LNCAP (cell line): ENCODE results near the gene TMC3.

ENCODE experiments used
- TF ChIP-seq, protein P1 (sequence below): fragments of 450-650 bp; IDR thresholded peaks from 2 replicates; pipeline ENCODE4 v1.5.1; 2017; ENCODE audit warnings: mild to moderate bottlenecking

TMC3 gene

GRCh38 chr15:81299156-81299555 lies 74.9 kb downstream of the TMC3 start:
- TF ChIP-seq, protein P1, sequence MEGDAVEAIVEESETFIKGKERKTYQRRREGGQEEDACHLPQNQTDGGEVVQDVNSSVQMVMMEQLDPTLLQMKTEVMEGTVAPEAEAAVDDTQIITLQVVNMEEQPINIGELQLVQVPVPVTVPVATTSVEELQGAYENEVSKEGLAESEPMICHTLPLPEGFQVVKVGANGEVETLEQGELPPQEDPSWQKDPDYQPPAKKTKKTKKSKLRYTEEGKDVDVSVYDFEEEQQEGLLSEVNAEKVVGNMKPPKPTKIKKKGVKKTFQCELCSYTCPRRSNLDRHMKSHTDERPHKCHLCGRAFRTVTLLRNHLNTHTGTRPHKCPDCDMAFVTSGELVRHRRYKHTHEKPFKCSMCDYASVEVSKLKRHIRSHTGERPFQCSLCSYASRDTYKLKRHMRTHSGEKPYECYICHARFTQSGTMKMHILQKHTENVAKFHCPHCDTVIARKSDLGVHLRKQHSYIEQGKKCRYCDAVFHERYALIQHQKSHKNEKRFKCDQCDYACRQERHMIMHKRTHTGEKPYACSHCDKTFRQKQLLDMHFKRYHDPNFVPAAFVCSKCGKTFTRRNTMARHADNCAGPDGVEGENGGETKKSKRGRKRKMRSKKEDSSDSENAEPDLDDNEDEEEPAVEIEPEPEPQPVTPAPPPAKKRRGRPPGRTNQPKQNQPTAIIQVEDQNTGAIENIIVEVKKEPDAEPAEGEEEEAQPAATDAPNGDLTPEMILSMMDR: no peak

- TF ChIP-seq, protein P1: no peak
Measured at GRCh38 chr15:81298611-81299010, 75.4 kb downstream of the TMC3 start.

DNA sequence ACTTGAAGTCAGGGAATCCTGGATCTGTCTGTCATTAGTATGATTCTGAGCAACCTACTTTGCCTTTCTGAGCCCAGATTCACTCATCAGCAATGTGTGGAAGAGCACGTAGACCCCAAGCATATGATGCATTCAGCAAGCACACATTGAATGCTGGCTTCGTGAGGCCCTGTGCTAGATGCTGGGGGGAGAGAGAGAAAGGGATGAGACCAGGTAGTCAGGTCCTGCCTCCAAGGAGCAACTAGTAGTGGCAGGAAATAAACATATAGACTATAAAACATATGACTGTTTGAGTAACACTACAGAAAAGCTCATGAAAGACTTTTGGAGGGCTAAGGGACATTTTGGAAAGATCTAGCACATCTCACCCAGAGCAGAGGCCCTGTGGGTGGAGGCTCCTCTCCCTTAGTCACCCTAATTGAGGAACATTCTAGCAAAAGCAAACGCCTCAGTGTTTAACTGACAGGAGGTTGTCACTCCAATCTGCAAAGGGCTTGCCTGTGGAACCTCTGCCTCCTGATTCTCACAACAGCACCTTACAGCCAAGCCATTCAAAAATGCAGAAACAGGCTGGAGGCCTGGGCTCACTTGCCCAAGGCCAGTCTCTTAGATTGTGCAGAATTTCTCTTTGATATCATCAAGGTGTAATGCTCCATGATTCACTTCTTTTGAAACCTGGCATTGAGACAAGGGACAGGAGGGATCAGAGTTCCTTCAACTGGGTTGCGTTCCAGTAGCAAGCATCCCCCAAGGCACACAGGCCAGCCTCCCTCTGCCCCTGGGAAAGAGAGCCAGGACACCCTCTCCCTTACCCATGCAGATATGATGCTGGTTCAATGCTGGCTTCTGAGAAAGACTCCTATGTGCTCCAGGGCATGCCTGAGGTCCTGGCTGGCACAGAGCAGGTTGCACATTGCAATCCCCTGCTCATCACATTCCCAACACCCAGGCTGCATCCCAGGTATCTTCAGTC lies 76.1 kb downstream of the TMC3 start:
- TF ChIP-seq, protein P1: no peak

- TF ChIP-seq, protein P1: no peak
Measured at GRCh38 chr15:81297147-81297572, 76.9 kb downstream of the TMC3 start.

DNA sequence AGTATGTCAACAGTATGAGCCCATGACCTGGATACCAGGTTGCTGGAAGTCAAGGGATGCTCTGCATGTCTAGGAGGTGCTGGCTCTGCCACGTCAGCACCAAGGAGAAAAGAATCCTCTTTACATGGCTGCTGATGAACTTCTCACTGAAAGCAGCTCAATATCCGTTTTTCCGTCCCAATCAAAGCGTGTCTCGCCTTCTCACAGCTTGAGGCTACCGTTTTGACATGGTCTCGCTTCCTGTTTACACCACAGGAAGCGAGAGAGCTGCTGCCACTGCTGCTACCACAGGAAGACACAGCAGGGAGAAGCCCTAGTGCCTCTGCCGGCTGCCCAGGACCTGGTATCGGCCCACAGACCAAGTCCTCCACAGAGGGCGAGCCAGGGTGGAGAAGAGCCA lies 77.3 kb downstream of the TMC3 start:
- TF ChIP-seq, protein P1: no peak

DNA sequence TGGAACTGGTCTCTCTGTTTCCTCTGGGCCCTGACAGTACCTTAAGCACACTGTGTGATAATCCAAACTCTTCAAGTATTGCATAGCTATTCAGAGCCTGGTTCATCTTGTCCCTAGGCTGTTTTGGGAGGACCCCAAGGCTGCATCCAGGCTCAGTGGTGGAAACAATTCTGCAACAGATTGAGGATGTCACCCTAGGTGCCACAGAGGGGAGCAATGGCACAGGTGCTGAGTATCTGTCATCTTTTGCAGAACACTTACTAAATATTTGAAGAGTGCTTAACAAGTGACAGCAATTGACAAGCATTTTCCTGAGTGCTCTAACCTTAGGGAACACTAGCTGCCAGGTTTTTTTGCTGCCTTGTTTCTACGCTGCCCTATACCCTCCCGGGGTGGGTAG lies 77.8 kb downstream of the TMC3 start:
- TF ChIP-seq, protein P1: no peak

GRCh38 chr15:81295486-81296121 lies 78.4 kb downstream of the TMC3 start:
- TF ChIP-seq, protein P1: no peak
